MV-4-11 (cell line): ENCODE data around the gene CMC1.
A peak's percentile ranks its signal among the peaks of the same experiment; 100 is the strongest.

Experiments
- DNase-seq: peaks from one replicate; lab custom pipeline; 2025; lab: John Stamatoyannopoulos, UW

CMC1 gene

GRCh38 chr3:28300345-28300962, 59.0 kb downstream of the CMC1 start:
- DNase-seq: no peak

GRCh38 chr3:28301688-28302087, 60.3 kb downstream of the CMC1 start:
- DNase-seq: no peak

- DNase-seq: peak; percentile 90
Measured at GRCh38 chr3:28308196-28308595, 66.8 kb downstream of the CMC1 start.

GRCh38 chr3:28315711-28316110, 74.3 kb downstream of the CMC1 start:
- DNase-seq: no peak

GRCh38 chr3:28316226-28316625, 74.8 kb downstream of the CMC1 start:
- no peak for DNase-seq

GRCh38 chr3:28317438-28318022, 76.1 kb downstream of the CMC1 start:
- DNase-seq: peak; percentile 30

- no peak for DNase-seq
Measured at GRCh38 chr3:28320981-28321380, 79.6 kb downstream of the CMC1 start.

- DNase-seq: no peak
Measured at GRCh38 chr3:28322464-28322863, 81.0 kb downstream of the CMC1 start.

GRCh38 chr3:28326458-28326926, 85.1 kb downstream of the CMC1 start:
- DNase-seq: peak; percentile 78

GRCh38 chr3:28328188-28329151, 87.1 kb downstream of the CMC1 start:
- DNase-seq: peak; percentile 15

- DNase-seq: no peak
Measured at GRCh38 chr3:28334552-28334951, 93.1 kb downstream of the CMC1 start.

GRCh38 chr3:28335246-28335645, 93.8 kb downstream of the CMC1 start:
- DNase-seq: no peak

- DNase-seq: no peak
Measured at GRCh38 chr3:28337230-28337629, 95.8 kb downstream of the CMC1 start.

GRCh38 chr3:28343144-28343543, 101.7 kb downstream of the CMC1 start:
- DNase-seq: no peak

- no peak for DNase-seq
Measured at GRCh38 chr3:28345690-28346089, 104.3 kb downstream of the CMC1 start.

GRCh38 chr3:28347374-28348264, 106.2 kb downstream of the CMC1 start:
- DNase-seq: peak; percentile 95

GRCh38 chr3:28348265-28348628, 106.8 kb downstream of the CMC1 start:
- no peak for DNase-seq

- DNase-seq: peak; percentile 96
Measured at GRCh38 chr3:28348629-28349468, 107.4 kb downstream of the CMC1 start, which contains the start of the genes AZI2 and ZCWPW2. TSS of gene AZI2 (minus strand) at chr3:28348824. CDS start at chr3:28340617, 8,207 bp downstream. TSS of gene ZCWPW2 (plus strand) at chr3:28348721. CDS start at chr3:28413069, 64,348 bp downstream.

GRCh38 chr3:28349469-28350000, 108.1 kb downstream of the CMC1 start:
- no peak for DNase-seq
